ENCODE results near the gene HDGF. TPM values are rescaled to one million over a fixed set of nuclear protein-coding genes. Genes with fewer than 3 reads are reported as not detected.

The HDGF gene
- total RNA-seq, 4 donors from 2014 or later: 210 to 233 (median 222) TPM

GRCh38 chr1:156750711-156751450 lies 594 bp downstream of the HDGF start:
- 0 to 1% methylated on average over 41 to 44 of the region's 64 CpGs for WGBS, 2 donors
- DNase-seq (ENCODE audit: low spot score in 2 of 2): peak in 1 of 2 donors; percentile 93
- peak overlapping the region; percentile 93 for H3K4me3 ChIP-seq (ENCODE audit: low read depth, poor library complexity, severe bottlenecking)
- intact Hi-C loops (cut with DNase I; ENCODE audit: low total_unique reads): no loop called here
- TF ChIP-seq POLR2A (IDR thresholded peaks at IDR 0.05): no peak
- TF ChIP-seq, protein P1, sequence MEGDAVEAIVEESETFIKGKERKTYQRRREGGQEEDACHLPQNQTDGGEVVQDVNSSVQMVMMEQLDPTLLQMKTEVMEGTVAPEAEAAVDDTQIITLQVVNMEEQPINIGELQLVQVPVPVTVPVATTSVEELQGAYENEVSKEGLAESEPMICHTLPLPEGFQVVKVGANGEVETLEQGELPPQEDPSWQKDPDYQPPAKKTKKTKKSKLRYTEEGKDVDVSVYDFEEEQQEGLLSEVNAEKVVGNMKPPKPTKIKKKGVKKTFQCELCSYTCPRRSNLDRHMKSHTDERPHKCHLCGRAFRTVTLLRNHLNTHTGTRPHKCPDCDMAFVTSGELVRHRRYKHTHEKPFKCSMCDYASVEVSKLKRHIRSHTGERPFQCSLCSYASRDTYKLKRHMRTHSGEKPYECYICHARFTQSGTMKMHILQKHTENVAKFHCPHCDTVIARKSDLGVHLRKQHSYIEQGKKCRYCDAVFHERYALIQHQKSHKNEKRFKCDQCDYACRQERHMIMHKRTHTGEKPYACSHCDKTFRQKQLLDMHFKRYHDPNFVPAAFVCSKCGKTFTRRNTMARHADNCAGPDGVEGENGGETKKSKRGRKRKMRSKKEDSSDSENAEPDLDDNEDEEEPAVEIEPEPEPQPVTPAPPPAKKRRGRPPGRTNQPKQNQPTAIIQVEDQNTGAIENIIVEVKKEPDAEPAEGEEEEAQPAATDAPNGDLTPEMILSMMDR (IDR thresholded peaks at IDR 0.05): no peak

- 1 to 3% methylated on average over 5 of the region's 5 CpGs for WGBS, 2 donors
- intact Hi-C loops (cut with DNase I; ENCODE audit: low total_unique reads): no loop called here
- DNase-seq (ENCODE audit: low spot score in 2 of 2): no peak
- peak overlapping the region; percentile 93 for H3K4me3 ChIP-seq (ENCODE audit: low read depth, poor library complexity, severe bottlenecking)
- TF ChIP-seq POLR2A (IDR thresholded peaks at IDR 0.05): no peak
These were observed 1.2 kb downstream of the HDGF start for GRCh38 chr1:156750191-156750672.

- intact Hi-C loops (cut with DNase I; ENCODE audit: low total_unique reads): no loop called here
- 4 to 11% methylated on average over 8 of the region's 8 CpGs for WGBS, 2 donors
- DNase-seq (ENCODE audit: low spot score in 2 of 2): no peak
- TF ChIP-seq, protein P1 (IDR thresholded peaks at IDR 0.05): no peak
- no peak for TF ChIP-seq POLR2A (IDR thresholded peaks at IDR 0.05)
- H3K4me3 ChIP-seq (ENCODE audit: low read depth, poor library complexity, severe bottlenecking): peak overlapping the region; percentile 93
These were observed 1.9 kb downstream of the HDGF start for GRCh38 chr1:156749419-156750118.

- no peak for TF ChIP-seq POLR2A (IDR thresholded peaks at IDR 0.05)
- TF ChIP-seq, protein P1 (IDR thresholded peaks at IDR 0.05): no peak
- no peak overlapping the region for H3K4me3 ChIP-seq (ENCODE audit: low read depth, poor library complexity, severe bottlenecking)
- peak in 1 of 2 donors; percentile 93 for DNase-seq (ENCODE audit: low spot score in 2 of 2)
- 3% methylated on average over 9 of the region's 9 CpGs for WGBS, 2 donors
- intact Hi-C loops (cut with DNase I; ENCODE audit: low total_unique reads): no loop called here
These were observed 2.6 kb downstream of the HDGF start for GRCh38 chr1:156748670-156749418.

DNA sequence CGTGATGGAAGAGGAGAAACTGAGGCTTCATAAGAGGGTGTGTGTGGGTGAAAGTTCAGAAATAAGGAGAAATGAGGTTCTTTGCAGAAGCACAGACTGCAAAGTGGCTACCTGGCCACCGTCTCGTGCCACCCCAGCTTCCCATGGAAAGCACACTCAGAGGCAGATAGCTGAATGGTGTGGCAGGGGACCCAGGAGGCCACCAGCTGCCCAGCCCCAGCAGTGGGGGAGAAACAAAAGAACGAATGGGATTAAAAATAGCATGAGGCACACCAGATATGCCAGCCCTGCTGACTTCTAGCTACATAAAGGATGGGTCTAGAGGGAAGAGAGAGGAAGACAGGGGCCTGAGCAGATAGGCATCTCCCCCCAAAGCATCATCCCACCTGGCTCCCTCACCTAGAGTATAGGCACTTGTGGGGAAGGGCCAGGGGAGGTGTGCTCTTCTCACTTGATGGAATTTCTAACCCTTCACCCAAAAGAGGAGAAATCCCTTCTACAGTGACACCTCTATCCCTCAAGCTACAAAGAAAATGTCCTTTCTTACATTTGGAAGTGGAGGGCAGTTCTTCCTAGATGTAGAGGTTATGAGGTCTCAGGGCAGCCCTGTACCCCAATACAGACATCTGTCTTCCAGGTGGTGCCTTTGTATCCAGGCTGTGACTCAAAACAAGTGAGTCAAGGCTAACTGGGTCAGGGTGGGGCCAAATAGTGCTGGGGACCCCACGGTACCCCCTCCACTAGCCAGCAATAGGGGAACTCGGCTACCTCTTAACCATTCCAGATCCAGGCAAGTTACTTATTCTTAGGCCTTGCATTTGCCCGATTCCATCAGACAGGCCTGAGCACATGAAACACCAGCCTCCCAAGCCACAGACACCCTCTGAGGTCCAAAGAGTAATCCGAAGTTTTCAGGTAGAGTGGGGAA lies 3.5 kb downstream of the HDGF start:
- TF ChIP-seq, protein P1 (IDR thresholded peaks at IDR 0.05): no peak
- no peak for TF ChIP-seq POLR2A (IDR thresholded peaks at IDR 0.05)
- no peak for DNase-seq (ENCODE audit: low spot score in 2 of 2)
- intact Hi-C loops (cut with DNase I; ENCODE audit: low total_unique reads): no loop called here
- 2 to 6% methylated on average over 8 of the region's 8 CpGs for WGBS, 2 donors
- H3K4me3 ChIP-seq (ENCODE audit: low read depth, poor library complexity, severe bottlenecking): peak overlapping the region; percentile 19

Data from lower leg skin (tissue), 4 donors.